HuH-7 (cell line): ENCODE measurements around the gene PTCSC3.
A peak's percentile ranks its signal among the peaks of the same experiment; 100 is the strongest.

Experiments used
- DNase-seq: peaks from one replicate; pipeline ENCODE4 v3.0.0; 2011; ENCODE audit warnings: low spot score

PTCSC3 gene

GRCh38 chr14:36176524-36176923 lies at the start of gene PTCSC3:
Gene PTCSC3, minus strand, starts transcription at chr14:36176722.
- DNase-seq: no peak

GRCh38 chr14:36226164-36226563 lies 49.6 kb upstream of the PTCSC3 start:
- no peak for DNase-seq

GRCh38 chr14:36224176-36224575 lies 47.7 kb upstream of the PTCSC3 start:
- no peak for DNase-seq

GRCh38 chr14:36223558-36223957 lies 47.0 kb upstream of the PTCSC3 start:
- DNase-seq: no peak

- DNase-seq: no peak
Measured at GRCh38 chr14:36222952-36223468, 46.5 kb upstream of the PTCSC3 start.

GRCh38 chr14:36222337-36222736 lies 45.8 kb upstream of the PTCSC3 start:
- no peak for DNase-seq

- DNase-seq: no peak
Measured at GRCh38 chr14:36221112-36221511, 44.6 kb upstream of the PTCSC3 start.

- no peak for DNase-seq
Measured at GRCh38 chr14:36217732-36218131, 41.2 kb upstream of the PTCSC3 start.

GRCh38 chr14:36217027-36217426 lies 40.5 kb upstream of the PTCSC3 start:
- no peak for DNase-seq

- DNase-seq: no peak
Measured at GRCh38 chr14:36215217-36215598, 38.7 kb upstream of the PTCSC3 start.

GRCh38 chr14:36214476-36215216 lies 38.1 kb upstream of the PTCSC3 start:
- DNase-seq: no peak

- no peak for DNase-seq
Measured at GRCh38 chr14:36212987-36213386, 36.5 kb upstream of the PTCSC3 start.

GRCh38 chr14:36212577-36212976 lies 36.1 kb upstream of the PTCSC3 start:
- DNase-seq: no peak

- peak; percentile 20 for DNase-seq
Measured at GRCh38 chr14:36208690-36209278, 32.3 kb upstream of the PTCSC3 start.

GRCh38 chr14:36207500-36207899 lies 31.0 kb upstream of the PTCSC3 start:
- DNase-seq: no peak

- DNase-seq: no peak
Measured at GRCh38 chr14:36204461-36205073, 28.0 kb upstream of the PTCSC3 start.

- no peak for DNase-seq
Measured at GRCh38 chr14:36198378-36198777, 21.9 kb upstream of the PTCSC3 start.

GRCh38 chr14:36194663-36195062 lies 18.1 kb upstream of the PTCSC3 start:
- DNase-seq: no peak

GRCh38 chr14:36192530-36192929 lies 16.0 kb upstream of the PTCSC3 start:
- no peak for DNase-seq

GRCh38 chr14:36183402-36183801 lies 6.9 kb upstream of the PTCSC3 start:
- no peak for DNase-seq

GRCh38 chr14:36181417-36181816 lies 4.9 kb upstream of the PTCSC3 start:
- no peak for DNase-seq

- DNase-seq: no peak
Measured at GRCh38 chr14:36177489-36177888, 967 bp upstream of the PTCSC3 start.

- no peak for DNase-seq
Measured at GRCh38 chr14:36174767-36175424, 1.6 kb downstream of the PTCSC3 start.
